Ovary (tissue), 9 donors: ENCODE data around the gene ZNF205. TPM values are rescaled to one million over a fixed set of nuclear protein-coding genes. Genes with fewer than 3 reads are reported as not detected.

Source experiments
- DNase-seq, 5 donors: peaks; one replicate each; pipeline ENCODE4 v3.0.0-alpha.2; 2019 to 2020
- H3K27ac ChIP-seq, 2 donors: fragments of 200-600 bp; one replicate each; pipeline versions ENCODE4 v1.5.1 to v1.8.0; 2019 to 2022
- H3K27me3 ChIP-seq: fragments of 200-600 bp; one replicate; pipeline ENCODE4 v1.8.0; 2022
- H3K36me3 ChIP-seq: fragments of 200-600 bp; sonication (generic); one replicate; pipeline ENCODE4 v1.5.1; 2019
- H3K4me1 ChIP-seq: one replicate; pipeline ENCODE4 v1.8.1; 2013; ENCODE audit warnings: mild to moderate bottlenecking, moderate library complexity; ENCODE audit not compliant: insufficient read depth
- H3K4me3 ChIP-seq: fragments of 200-600 bp; sonication (generic); one replicate; pipeline ENCODE4 v1.5.1; 2017
- H3K9me3 ChIP-seq, 2 donors: fragments of 200-600 bp in 1 of 2; sonication (generic) in 1 of 2; one replicate each; pipeline versions ENCODE4 v1.5.1 to v1.8.1; 2013 to 2019; ENCODE audit warnings: mild to moderate bottlenecking in 1 of 2, moderate library complexity in 1 of 2
- CTCF ChIP-seq, 3 donors: fragments of 450-650 bp in 2 of 3; fragments of 200-600 bp in 1 of 3; IDR thresholded peaks; one replicate each; pipeline versions ENCODE4 v1.5.1 to v1.8.0; 2016 to 2022; ENCODE audit warnings: antibody characterized with exemption in 3 of 3, mild to moderate bottlenecking in 1 of 3
- EP300 ChIP-seq: sonication (generic); formaldehyde crosslinking; IDR thresholded peaks from one replicate; pipeline ENCODE4 v1.6.1; 2017; ENCODE audit warnings: antibody characterized with exemption
- POLR2A ChIP-seq: fragments of 450-650 bp; IDR thresholded peaks from one replicate; pipeline ENCODE4 v1.6.1; 2017; ENCODE audit warnings: antibody characterized with exemption, mild to moderate bottlenecking, moderate library complexity
- WGBS, 3 donors: extraction: QIAGEN DNeasy Blood & Tissue Kit in 1 of 3; methylation state at CpG; one replicate each; pipeline versions ENCODE4 v1.1.5 to v1.1.7; 2013 to 2017; 5-methylcytosine and 5-hydroxymethylcytosine counted together
- intact Hi-C, 4 donors: fragments of 100-400 bp; cut with DNase I; formaldehyde crosslinking; loops; one replicate each; pipeline versions ENCODE4 v1.11.0 to v1.15.1; 2022 to 2023
- polyA plus RNA-seq, 2 donors: library from polyadenylated mRNA; stranded (reverse); fragments of 200-250 nt in 1 of 2; fragments of 350-450 nt in 1 of 2; fragmentation: Illumina TruSeq in 1 of 2; extraction: RNeasy Lipid Tissue Mini Kit (QIAGEN cat#74804) in 1 of 2; gene quantifications; one replicate each; pipeline ENCODE4 v1.2.3, GENCODE V29; 2013 to 2014
- total RNA-seq, 7 donors: library from RNA; depleted of rRNA in 2 of 7; stranded (reverse); fragments of >200 nt in 2 of 7; fragmentation: NEBNext Ultra II Directional in 3 of 7; extraction: Animal tissue kit (Norgen Biotek cat#: 25700) in 3 of 7; gene quantifications; one replicate each; pipeline versions ENCODE4 v1.1.0 to v1.2.4, GENCODE V29; 2016 to 2023
- donor health status: DM: no; HTN: no; CAD: no; lungs with moderate emphysema.
- donor health status: DM: no; HTN: no; CAD: no.
- donor health status: Bipolar disorder and iron deficiency.
- donor health status: DM: yes; HTN: yes; CAD: no.
- donor health status: DM: no; HTN: no; CAD: no.
- donor health status: DM: yes; HTN: yes; CAD: no.

The ZNF205 gene
- total and polyA plus RNA-seq, 9 donors = 3.0 to 22.1 (median 15.6) TPM

GRCh38 chr16:3152277-3152990 lies 40.0 kb downstream of the ZNF205 start:
- DNase-seq = peak; percentile 88 to 95 (median 91)
- peak overlapping the region; percentile 58 for H3K4me3 ChIP-seq
- 1% methylated on average over 42 of the region's 42 CpGs for whole genome bisulfite sequencing, 3 donors
- H3K36me3 ChIP-seq = no peaks in the 10 kb centered on the region
- H3K9me3 ChIP-seq = no peaks in the 10 kb centered on the region
- intact Hi-C loops = no loop called here
- peak overlapping the region in 1 of 2 donors; percentile 59 for H3K27ac ChIP-seq
- TF ChIP-seq EP300 (no peak), POLR2A (peak; percentile 17), CTCF (IDR thresholded peaks at IDR 0.05) (peak in 1 of 3 donors; percentile 12)
- no peaks in the 10 kb centered on the region for H3K27me3 ChIP-seq
- peaks cover 4% of the 10 kb centered on the region for H3K4me1 ChIP-seq

GRCh38 chr16:3152991-3153368 lies 40.6 kb downstream of the ZNF205 start:
- Histone ChIP-seq H3K9me3 (no peaks in the 10 kb centered on the region), H3K36me3 (no peaks in the 10 kb centered on the region), H3K27ac (no peak overlapping the region), H3K4me3 (no peak overlapping the region), H3K4me1 (peaks cover 7% of the 10 kb centered on the region), H3K27me3 (no peaks in the 10 kb centered on the region)
- no peak for TF ChIP-seq EP300
- no peak for TF ChIP-seq POLR2A
- no peak for TF ChIP-seq CTCF (IDR thresholded peaks at IDR 0.05)
- 10 to 11% (median 11%) methylated on average over 8 of the region's 8 CpGs for WGBS, 3 donors
- no peak for DNase-seq
- intact Hi-C loops = no loop called here

- peaks cover 8% of the 10 kb centered on the region for H3K4me1 ChIP-seq
- H3K36me3 ChIP-seq = no peaks in the 10 kb centered on the region
- H3K27ac ChIP-seq = no peak overlapping the region
- intact Hi-C loops = no loop called here
- DNase-seq = no peak
- 82 to 86% (median 84%) methylated on average over 2 of the region's 2 CpGs for WGBS, 3 donors
- no peaks in the 10 kb centered on the region for H3K27me3 ChIP-seq
- TF ChIP-seq POLR2A = no peak
- no peak for TF ChIP-seq CTCF (IDR thresholded peaks at IDR 0.05)
- TF ChIP-seq EP300 = no peak
- H3K9me3 ChIP-seq = no peaks in the 10 kb centered on the region
- H3K4me3 ChIP-seq = no peak overlapping the region
Measured at GRCh38 chr16:3155181-3155580, 42.8 kb downstream of the ZNF205 start.

DNA sequence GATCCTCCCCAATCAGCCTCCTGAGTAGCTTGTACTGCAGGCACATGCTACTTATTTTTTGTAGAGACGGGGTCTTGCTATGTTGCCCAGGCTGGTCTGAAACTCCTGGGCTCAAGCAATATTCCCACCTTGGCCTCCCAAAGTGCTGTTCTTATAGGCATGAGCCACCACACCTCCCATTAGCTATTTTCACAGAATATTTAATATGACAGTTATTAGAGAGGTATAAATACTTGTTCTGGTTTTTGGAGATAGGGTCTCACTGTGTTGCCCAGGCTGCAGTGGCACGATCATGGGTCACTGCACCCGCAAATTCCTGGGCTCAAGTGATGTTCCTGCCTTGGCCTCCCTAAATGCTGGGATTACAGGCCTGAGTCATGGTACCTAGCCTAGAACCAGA lies 43.6 kb downstream of the ZNF205 start:
- intact Hi-C loops = no loop called here
- no peak overlapping the region for H3K4me3 ChIP-seq
- H3K27ac ChIP-seq = no peak overlapping the region

More for the DNA sequence above, 43.6 kb downstream of the ZNF205 start:
- WGBS, 3 donors = 91 to 97% (median 92%) methylated on average over 3 of the region's 3 CpGs
- no peak for TF ChIP-seq CTCF (IDR thresholded peaks at IDR 0.05)
- TF ChIP-seq EP300 = no peak
- no peak for TF ChIP-seq POLR2A
- peaks cover 8% of the 10 kb centered on the region for H3K4me1 ChIP-seq
- no peaks in the 10 kb centered on the region for H3K27me3 ChIP-seq
- H3K36me3 ChIP-seq = no peaks in the 10 kb centered on the region
- DNase-seq = peak in 1 of 5 donors; percentile 10
- no peaks in the 10 kb centered on the region for H3K9me3 ChIP-seq
